Epithelial cell of proximal tubule (primary cell): ENCODE measurements around the gene ZNF544. TPM values are rescaled to one million over a fixed set of nuclear protein-coding genes. Genes with fewer than 3 reads are reported as not detected.
A peak's percentile ranks its signal among the peaks of the same experiment; 100 is the strongest.

Experiments
- DNase-seq: peaks from one replicate; pipeline ENCODE4 v3.0.0-alpha.2; 2011; ENCODE audit warnings: low read depth
- H3K4me3 ChIP-seq: 2 replicates; pipeline ENCODE4 v1.5.1; 2011; ENCODE audit warnings: low read depth, mild to moderate bottlenecking, low read length
- CTCF ChIP-seq: conservative IDR thresholded peaks from 2 replicates; pipeline ENCODE4 v1.5.1; 2012; ENCODE audit warnings: low read depth, mild to moderate bottlenecking, low read length
- total RNA-seq: library from RNA; depleted of rRNA; stranded (reverse); fragments of >200 nt; gene quantifications from 2 replicates; pipeline ENCODE4 v1.2.3, GENCODE V29; 2015

The ZNF544 gene
- total RNA-seq, 1 donor from 2014 or later, result 58.9 TPM

GRCh38 chr19:58279042-58279924 is 50.6 kb downstream of the ZNF544 start:
- no peak for TF ChIP-seq CTCF
- peak overlapping the region; percentile 77 for H3K4me3 ChIP-seq
- no peak for DNase-seq

- no peak for TF ChIP-seq CTCF
- peak; percentile 29 for DNase-seq
- H3K4me3 ChIP-seq, result peak overlapping the region; percentile 77
Observed at GRCh38 chr19:58279925-58280316, 51.2 kb downstream of the ZNF544 start.

- no peak for DNase-seq
- H3K4me3 ChIP-seq, result no peak overlapping the region
- no peak for TF ChIP-seq CTCF
Observed at GRCh38 chr19:58284199-58284598, 55.5 kb downstream of the ZNF544 start.

- no peak overlapping the region for H3K4me3 ChIP-seq
- no peak for TF ChIP-seq CTCF
- no peak for DNase-seq
Observed at GRCh38 chr19:58291943-58292342, 63.2 kb downstream of the ZNF544 start.

GRCh38 chr19:58294743-58295374 is 66.1 kb downstream of the ZNF544 start:
- no peak for TF ChIP-seq CTCF
- no peak overlapping the region for H3K4me3 ChIP-seq
- DNase-seq, result no peak

GRCh38 chr19:58296104-58296503 is 67.4 kb downstream of the ZNF544 start:
- TF ChIP-seq CTCF, result no peak
- DNase-seq, result no peak
- no peak overlapping the region for H3K4me3 ChIP-seq
